Ishikawa (cell line): Measurements from ENCODE around the gene NRCAM.

Experiments used
- CEBPB ChIP-seq: IDR thresholded peaks from 2 replicates; pipeline ENCODE4 v1.6.1; 2012
- CREB1 ChIP-seq: IDR thresholded peaks from 2 replicates; pipeline ENCODE4 v1.6.1; 2012; ENCODE audit warnings: low read depth
- EGR1 ChIP-seq: IDR thresholded peaks from 2 replicates; pipeline ENCODE4 v1.6.1; 2012
- EP300 ChIP-seq: IDR thresholded peaks from 2 replicates; pipeline ENCODE4 v1.6.1; 2012; ENCODE audit warnings: borderline replicate concordance
- FOXM1 ChIP-seq: IDR thresholded peaks from 2 replicates; pipeline ENCODE4 v1.6.1; 2012; ENCODE audit warnings: low read depth, borderline replicate concordance
- MAX ChIP-seq: IDR thresholded peaks from 2 replicates; pipeline ENCODE4 v1.6.1; 2012
- NFIC ChIP-seq: IDR thresholded peaks from 2 replicates; pipeline ENCODE4 v1.6.1; 2012
- RAD21 ChIP-seq: IDR thresholded peaks from 2 replicates; pipeline ENCODE4 v1.6.1; 2012; ENCODE audit warnings: low read depth
- REST ChIP-seq: IDR thresholded peaks from 2 replicates; pipeline ENCODE4 v1.6.1; 2012; ENCODE audit warnings: low read depth, mild to moderate bottlenecking
- TAF1 ChIP-seq: IDR thresholded peaks from 2 replicates; pipeline ENCODE4 v1.6.1; 2012; ENCODE audit warnings: low read depth, mild to moderate bottlenecking
- TCF12 ChIP-seq: IDR thresholded peaks from 2 replicates; pipeline ENCODE4 v1.6.1; 2012; ENCODE audit warnings: low read depth
- TEAD4 ChIP-seq: IDR thresholded peaks from 2 replicates; pipeline ENCODE4 v1.6.1; 2012
- USF1 ChIP-seq: IDR thresholded peaks from 2 replicates; pipeline ENCODE4 v1.6.1; 2012
- YY1 ChIP-seq: IDR thresholded peaks from 2 replicates; pipeline ENCODE4 v1.6.1; 2012; ENCODE audit warnings: low read depth
- ZBTB7A ChIP-seq: IDR thresholded peaks from 2 replicates; pipeline ENCODE4 v1.6.1; 2012; ENCODE audit warnings: low read depth

The NRCAM gene

DNA sequence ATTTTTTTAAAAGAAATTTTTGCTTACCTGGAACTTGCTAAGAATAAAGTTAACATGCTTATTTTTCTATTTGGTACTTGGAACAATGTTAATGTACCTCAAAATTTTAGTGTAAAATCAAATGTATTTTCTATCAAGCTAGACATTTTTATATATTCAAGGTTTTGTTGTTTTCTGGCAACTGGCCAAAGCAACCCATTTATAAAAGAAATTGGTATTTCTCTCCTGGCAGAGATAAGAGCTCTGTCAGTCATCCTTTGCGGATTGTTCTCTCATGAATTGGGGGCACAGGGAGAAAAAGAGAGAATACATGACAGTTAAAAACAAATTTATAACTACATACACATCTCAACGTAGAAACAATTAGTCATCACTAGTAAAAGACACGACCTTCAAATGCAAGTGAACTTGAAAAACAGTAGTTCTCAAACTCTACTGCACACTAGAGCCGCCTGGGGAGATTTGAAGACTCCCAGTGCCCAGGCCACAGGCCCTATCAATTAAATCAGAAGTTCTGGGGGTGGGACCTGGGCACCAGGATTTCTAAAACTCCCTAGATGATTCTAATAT, 173.7 kb downstream of the NRCAM start:
- TF ChIP-seq TAF1 (no peak), CEBPB (no peak), REST (no peak), ZBTB7A (no peak), FOXM1 (no peak), EGR1 (no peak), YY1 (no peak), TEAD4 (no peak), NFIC (no peak), TCF12 (no peak), MAX (no peak), RAD21 (no peak), EP300 (no peak), USF1 (no peak), CREB1 (no peak)

DNA sequence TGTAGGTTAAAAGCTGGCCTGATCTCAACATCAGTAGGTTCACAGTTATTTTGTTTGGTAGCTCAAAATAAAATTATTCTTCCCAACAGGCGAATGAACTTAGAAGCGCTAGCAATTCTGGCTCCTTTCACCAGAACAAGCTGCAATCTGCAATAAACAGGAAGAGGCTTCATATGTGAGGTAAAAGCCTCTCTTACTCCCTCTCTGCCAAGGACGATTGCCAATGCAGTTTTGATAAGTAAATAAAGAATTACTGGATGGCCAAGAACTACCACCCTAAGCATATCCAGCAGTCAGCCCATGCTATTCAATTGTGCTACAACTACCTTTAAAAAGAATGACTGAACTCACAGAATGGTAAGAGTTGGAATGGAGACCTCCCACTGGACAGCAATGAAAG, 176.1 kb downstream of the NRCAM start:
- no peak for TF ChIP-seq MAX
- TF ChIP-seq USF1, result no peak
- TF ChIP-seq TCF12, result no peak
- TF ChIP-seq YY1, result no peak
- TF ChIP-seq EP300, result no peak
- TF ChIP-seq FOXM1, result no peak
- TF ChIP-seq TEAD4, result no peak
- TF ChIP-seq CEBPB, result no peak
- TF ChIP-seq CREB1, result no peak

- TF ChIP-seq TEAD4 (no peak), CREB1 (no peak), TCF12 (no peak), NFIC (no peak), REST (no peak), RAD21 (no peak), YY1 (no peak), EGR1 (no peak), ZBTB7A (no peak), FOXM1 (no peak), CEBPB (no peak)
These were observed 177.5 kb downstream of the NRCAM start for GRCh38 chr7:108278776-108279175.

GRCh38 chr7:108278281-108278680, 178.0 kb downstream of the NRCAM start:
- TF ChIP-seq CEBPB, result no peak
- no peak for TF ChIP-seq TEAD4
- TF ChIP-seq EGR1, result no peak
- TF ChIP-seq TCF12, result no peak
- no peak for TF ChIP-seq YY1
- no peak for TF ChIP-seq ZBTB7A
- no peak for TF ChIP-seq NFIC
- no peak for TF ChIP-seq EP300
- no peak for TF ChIP-seq FOXM1
- no peak for TF ChIP-seq TAF1
- no peak for TF ChIP-seq USF1
- TF ChIP-seq RAD21, result no peak
- TF ChIP-seq MAX, result no peak
- TF ChIP-seq REST, result no peak
